GM18870 (cell line): Measurements from ENCODE around the gene ADGRL3.

Source experiments
- ATAC-seq: cut with Tn5 transposase; IDR thresholded peaks from one replicate; pipeline ENCODE4 v1.9.1; 2021; ENCODE audit warnings: moderate library complexity; ENCODE audit not compliant: unreplicated experiment

ADGRL3 gene

GRCh38 chr4:62028745-62029144 lies 828.6 kb downstream of the ADGRL3 start:
- no peak for ATAC-seq

DNA sequence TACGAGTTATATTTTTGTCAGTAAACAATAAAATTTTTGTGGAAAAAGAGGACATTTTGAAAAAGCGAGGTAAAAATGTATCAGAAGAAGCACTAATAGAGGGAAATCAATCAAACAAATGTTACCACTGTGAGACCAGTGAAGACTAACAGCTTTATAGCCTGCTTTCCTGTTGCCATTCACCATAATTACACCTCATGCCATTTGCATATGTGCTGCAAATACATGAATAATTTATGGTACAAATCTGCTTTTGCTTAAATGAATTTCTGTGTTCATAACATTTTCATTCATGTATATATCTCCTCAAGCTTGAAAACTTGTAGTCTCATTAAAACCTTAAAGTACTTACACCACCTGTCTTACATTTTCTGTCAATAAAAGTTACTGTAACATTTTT lies 830.8 kb downstream of the ADGRL3 start:
- ATAC-seq: no peak

DNA sequence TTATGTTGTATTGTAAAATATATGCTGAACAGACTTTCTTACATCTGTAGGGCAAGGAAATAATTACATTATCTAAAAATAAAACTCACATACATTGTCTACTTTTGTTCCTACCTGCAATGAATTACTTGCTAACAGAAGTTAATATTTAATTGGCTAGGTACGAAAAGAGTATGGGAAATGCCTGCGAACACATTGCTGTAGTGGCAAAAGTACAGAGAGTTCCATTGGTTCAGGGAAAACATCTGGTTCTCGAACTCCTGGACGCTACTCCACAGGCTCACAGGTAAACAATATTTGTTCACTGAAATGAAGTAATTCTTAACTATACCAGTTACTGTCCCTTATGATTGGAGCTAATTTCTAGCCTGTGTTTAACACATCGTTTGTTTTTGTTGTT lies 837.4 kb downstream of the ADGRL3 start:
- no peak for ATAC-seq

DNA sequence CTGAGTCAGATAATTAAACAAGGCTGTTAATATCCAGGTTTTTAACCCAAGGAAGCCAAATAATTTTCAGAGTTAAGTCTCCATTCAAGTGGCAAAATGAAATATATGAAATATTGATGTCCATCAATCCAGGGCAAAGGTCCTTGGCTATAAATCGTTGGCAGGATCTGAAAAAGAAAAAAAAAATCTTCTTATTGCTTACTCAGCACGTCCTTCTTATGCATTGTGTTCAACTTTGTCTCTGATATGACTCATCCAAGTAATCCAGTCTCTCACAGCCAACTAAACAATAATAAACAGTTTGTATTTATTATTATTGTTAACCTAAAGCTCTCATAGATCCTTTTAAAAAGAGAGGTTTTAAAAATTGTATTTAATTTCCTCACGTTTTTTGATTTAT lies 851.2 kb downstream of the ADGRL3 start:
- no peak for ATAC-seq

DNA sequence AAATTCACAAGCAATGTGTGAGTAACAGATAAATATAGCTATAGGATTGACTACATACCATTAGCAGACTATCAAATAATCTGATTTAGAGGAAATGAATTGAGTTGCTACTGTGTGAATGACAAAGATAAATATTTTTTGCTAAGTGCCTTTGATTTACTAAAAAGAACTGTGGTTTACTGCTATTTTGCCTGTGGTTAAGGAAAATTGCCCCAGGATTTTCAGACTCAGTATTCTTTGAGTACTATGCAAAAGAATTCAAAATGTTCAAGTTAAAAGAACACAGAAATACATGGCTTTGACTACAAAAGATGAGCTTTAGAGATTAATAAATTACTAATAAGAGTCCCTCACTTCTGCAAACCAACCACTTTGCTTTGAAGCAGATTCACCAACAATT lies 853.8 kb downstream of the ADGRL3 start:
- no peak for ATAC-seq

GRCh38 chr4:62057031-62057430 lies 856.9 kb downstream of the ADGRL3 start:
- ATAC-seq: no peak

DNA sequence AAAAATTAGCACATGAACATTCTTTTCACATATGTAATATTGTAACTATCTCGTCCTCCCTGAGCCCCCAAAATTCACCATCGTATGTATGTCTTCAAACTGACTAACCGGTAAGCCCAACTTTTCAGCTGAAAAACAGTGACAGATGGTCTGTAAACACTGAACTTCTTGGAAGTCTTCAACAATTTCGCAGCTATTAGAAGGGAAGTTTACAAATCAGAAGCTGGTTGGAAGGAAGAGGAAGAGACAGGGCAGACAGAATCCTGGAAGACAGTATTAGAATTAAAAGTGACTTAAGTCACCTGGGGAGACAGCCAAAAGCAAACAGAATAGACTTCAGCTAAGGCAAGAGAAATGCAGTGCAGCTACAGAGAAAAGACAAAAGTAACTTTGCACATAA lies 858.4 kb downstream of the ADGRL3 start:
- no peak for ATAC-seq

DNA sequence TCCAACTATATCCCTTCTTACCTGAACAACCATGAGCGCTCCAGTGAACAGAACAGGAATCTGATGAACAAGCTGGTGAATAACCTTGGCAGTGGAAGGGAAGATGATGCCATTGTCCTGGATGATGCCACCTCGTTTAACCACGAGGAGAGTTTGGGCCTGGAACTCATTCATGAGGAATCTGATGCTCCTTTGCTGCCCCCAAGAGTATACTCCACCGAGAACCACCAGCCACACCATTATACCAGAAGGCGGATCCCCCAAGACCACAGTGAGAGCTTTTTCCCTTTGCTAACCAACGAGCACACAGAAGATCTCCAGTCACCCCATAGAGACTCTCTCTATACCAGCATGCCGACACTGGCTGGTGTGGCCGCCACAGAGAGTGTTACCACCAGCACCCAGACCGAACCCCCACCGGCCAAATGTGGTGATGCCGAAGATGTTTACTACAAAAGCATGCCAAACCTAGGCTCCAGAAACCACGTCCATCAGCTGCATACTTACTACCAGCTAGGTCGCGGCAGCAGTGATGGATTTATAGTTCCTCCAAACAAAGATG lies 870.2 kb downstream of the ADGRL3 start:
- ATAC-seq: no peak

DNA sequence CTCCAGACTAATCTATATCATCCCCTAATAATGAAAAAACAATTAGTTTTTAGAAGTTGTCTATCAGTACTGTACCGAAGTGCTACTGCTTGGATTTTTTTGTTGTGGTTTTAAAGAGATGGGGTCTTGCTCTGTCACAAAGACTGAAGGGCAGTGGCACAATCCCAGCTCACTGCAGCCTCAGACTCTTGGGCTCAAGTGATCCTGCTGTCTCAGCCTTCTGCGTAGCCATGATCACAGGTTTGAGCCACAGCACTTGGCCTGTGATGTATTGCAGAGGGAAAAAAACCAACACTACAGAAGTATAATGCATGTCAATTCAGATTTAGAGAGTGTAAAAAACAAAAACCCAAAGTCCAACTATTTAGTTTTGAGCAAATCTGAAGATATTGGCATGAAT lies 875.0 kb downstream of the ADGRL3 start:
- no peak for ATAC-seq

- ATAC-seq: no peak
These were observed 875.4 kb downstream of the ADGRL3 start for GRCh38 chr4:62075521-62075920.

DNA sequence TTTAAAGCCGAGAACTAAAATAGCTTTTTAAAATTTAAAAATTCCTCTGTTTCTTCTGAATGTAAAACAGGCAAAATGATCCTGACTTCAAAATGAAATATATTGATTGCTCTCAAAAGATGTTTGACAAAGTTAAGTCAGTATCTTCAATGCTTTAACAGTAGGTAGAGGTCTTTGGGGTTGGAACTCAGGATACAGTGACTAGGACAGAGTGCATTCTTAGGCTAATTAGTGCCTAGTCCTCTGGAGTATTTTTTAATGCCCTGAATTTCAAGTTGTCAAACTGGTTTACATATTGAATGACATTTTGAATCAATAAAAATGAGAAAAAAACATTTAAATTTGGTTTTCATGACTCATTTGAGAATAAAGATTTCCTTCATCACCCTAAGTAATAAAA lies 877.3 kb downstream of the ADGRL3 start:
- ATAC-seq: no peak

GRCh38 chr4:62080431-62080830 lies 880.3 kb downstream of the ADGRL3 start:
- ATAC-seq: no peak

DNA sequence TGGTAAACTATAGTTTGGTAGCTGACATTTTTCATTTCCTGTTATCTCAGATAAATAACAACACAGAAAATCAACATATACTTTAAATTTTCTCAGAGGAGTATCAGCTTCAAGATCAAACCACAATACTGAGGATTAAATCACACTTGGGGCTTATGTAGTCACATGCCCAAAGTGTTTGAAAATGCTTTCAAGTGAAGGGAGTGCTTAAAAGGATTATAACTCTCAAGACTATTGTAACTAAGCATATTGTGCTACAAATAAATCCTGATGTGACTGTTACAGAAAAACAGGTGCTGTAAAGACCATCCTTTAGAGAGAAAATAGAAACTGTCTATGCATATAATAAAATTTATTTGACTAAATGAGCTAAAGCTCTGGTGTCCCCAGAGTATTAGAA lies 887.6 kb downstream of the ADGRL3 start:
- ATAC-seq: no peak

- no peak for ATAC-seq
These were observed 893.6 kb downstream of the ADGRL3 start for GRCh38 chr4:62093735-62094134.

- no peak for ATAC-seq
These were observed 896.8 kb downstream of the ADGRL3 start for GRCh38 chr4:62096881-62097280.

- ATAC-seq: no peak
These were observed 915.1 kb downstream of the ADGRL3 start for GRCh38 chr4:62115216-62115615.

DNA sequence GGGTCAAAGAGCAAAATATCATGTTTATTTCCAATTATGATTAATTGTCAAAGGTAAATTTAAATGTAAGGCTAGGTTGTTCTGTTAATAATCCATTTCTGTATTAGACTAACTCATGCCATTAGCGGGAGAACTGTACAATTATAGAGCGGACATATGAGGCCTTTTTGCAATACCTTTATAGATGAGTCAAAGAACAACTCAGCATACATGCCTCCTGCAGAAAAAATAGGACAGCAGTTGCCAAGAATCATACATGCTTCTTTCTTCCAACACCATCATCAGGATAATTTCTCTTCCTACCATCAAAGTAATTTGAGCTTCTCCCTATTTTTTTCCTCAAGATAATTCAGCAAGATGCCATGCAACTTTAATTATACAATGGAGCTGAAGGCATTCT lies 917.8 kb downstream of the ADGRL3 start:
- no peak for ATAC-seq

- no peak for ATAC-seq
These were observed 918.4 kb downstream of the ADGRL3 start for GRCh38 chr4:62118558-62118957.

DNA sequence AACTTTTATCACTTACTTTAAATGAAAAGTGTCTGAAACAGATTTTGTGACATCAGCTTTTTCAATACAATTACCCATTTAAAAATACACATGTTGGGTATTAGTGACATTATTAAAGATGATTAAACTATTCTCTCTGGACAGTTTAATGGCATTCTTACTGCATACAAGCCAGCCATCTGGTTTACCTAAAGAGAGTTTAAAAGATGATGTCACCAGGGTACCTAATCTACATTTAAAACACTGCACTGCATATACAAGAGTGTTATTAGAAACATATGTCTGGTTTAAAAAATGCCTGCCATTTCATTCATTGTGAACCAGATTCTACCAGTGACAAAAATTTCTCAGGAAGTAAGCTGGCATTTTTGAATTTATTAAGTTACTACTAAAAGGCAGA lies 919.1 kb downstream of the ADGRL3 start:
- ATAC-seq: no peak

GRCh38 chr4:62126064-62126732 lies 926.1 kb downstream of the ADGRL3 start:
- ATAC-seq: no peak
